ENCODE results near the gene SERHL2. TPM values are rescaled to one million over a fixed set of nuclear protein-coding genes. Genes with fewer than 3 reads are reported as not detected.
A peak's percentile ranks its signal among the peaks of the same experiment; 100 is the strongest.
"Not testable (repeated sequence)": the region's sequence is repeated elsewhere in the genome, so short reads cannot be mapped to it uniquely, and the experiment has no call there.

Gene SERHL2
- total and polyA plus RNA-seq, 9 donors, result 2.0 to 4.4 (median 2.9) TPM

GRCh38 chr22:42517103-42517502 is 36.7 kb upstream of the SERHL2 start:
- not testable (repeated sequence) for DNase-seq; H3K27ac ChIP-seq (ENCODE audit: low read length); H3K27me3 ChIP-seq (ENCODE audit: control insufficient read depth, insufficient read depth, low read length); H3K4me3 ChIP-seq (ENCODE audit: low read length); H3K9me3 ChIP-seq (replicated peaks; ENCODE audit: control insufficient read depth, low read depth, low read length)
- no CpG with 5 or more reads among the region's 7 CpGs for WGBS (ENCODE audit: insufficient coverage)
- Histone ChIP-seq H3K4me1 (ENCODE audit: control insufficient read depth, insufficient read depth, low read length) (peaks cover 12% of the 10 kb centered on the region), H3K36me3 (ENCODE audit: control insufficient read depth, insufficient read depth, low read length) (peaks cover 27% of the 10 kb centered on the region)

GRCh38 chr22:42518638-42519524 is 34.9 kb upstream of the SERHL2 start:
- H3K4me3 ChIP-seq (ENCODE audit: low read length), result peak overlapping the region; percentile 61
- not testable (repeated sequence) for H3K27me3 ChIP-seq (ENCODE audit: control insufficient read depth, insufficient read depth, low read length); H3K27ac ChIP-seq (ENCODE audit: low read length); DNase-seq; H3K4me1 ChIP-seq (ENCODE audit: control insufficient read depth, insufficient read depth, low read length); H3K9me3 ChIP-seq (replicated peaks; ENCODE audit: control insufficient read depth, low read depth, low read length)
- H3K36me3 ChIP-seq (ENCODE audit: control insufficient read depth, insufficient read depth, low read length), result peaks cover 19% of the 10 kb centered on the region
- WGBS (ENCODE audit: insufficient coverage), result 0% methylated on average over 9 of the region's 28 CpGs

- H3K27ac ChIP-seq (ENCODE audit: low read length), result no peak within 1 kb of the TSS
- H3K4me3 ChIP-seq (ENCODE audit: low read length), result peak within 1 kb of the TSS; percentile 61
- peaks cover 8% of the 10 kb centered on the region for H3K4me1 ChIP-seq (ENCODE audit: control insufficient read depth, insufficient read depth, low read length)
- H3K27me3 ChIP-seq (ENCODE audit: control insufficient read depth, insufficient read depth, low read length), result no peaks in the 10 kb centered on the region
- peaks cover 14% of the 10 kb centered on the region for H3K36me3 ChIP-seq (ENCODE audit: control insufficient read depth, insufficient read depth, low read length)
- WGBS (ENCODE audit: insufficient coverage), result 6% methylated on average over 56 of the region's 65 CpGs
- H3K9me3 ChIP-seq (replicated peaks; ENCODE audit: control insufficient read depth, low read depth, low read length), result no peaks in the 10 kb centered on the region
- DNase-seq, result peak; percentile 91
Observed at GRCh38 chr22:42519525-42520401, 34.0 kb upstream of the SERHL2 start, which contains the start of gene RRP7A. Gene RRP7A, minus strand, starts transcription at chr22:42519796. Its CDS starts 10 bp downstream, at chr22:42519786.

- Histone ChIP-seq H3K4me1 (ENCODE audit: control insufficient read depth, insufficient read depth, low read length) (peaks cover 8% of the 10 kb centered on the region), H3K27me3 (ENCODE audit: control insufficient read depth, insufficient read depth, low read length) (no peaks in the 10 kb centered on the region), H3K4me3 (ENCODE audit: low read length) (no peak overlapping the region), H3K27ac (ENCODE audit: low read length) (no peak overlapping the region), H3K36me3 (ENCODE audit: control insufficient read depth, insufficient read depth, low read length) (peaks cover 8% of the 10 kb centered on the region), H3K9me3 (replicated peaks; ENCODE audit: control insufficient read depth, low read depth, low read length) (no peaks in the 10 kb centered on the region)
- DNase-seq, result no peak
- 87% methylated on average over 9 of the region's 9 CpGs for WGBS (ENCODE audit: insufficient coverage)
Observed at GRCh38 chr22:42521228-42521546, 32.6 kb upstream of the SERHL2 start.

GRCh38 chr22:42522546-42522945 is 31.2 kb upstream of the SERHL2 start:
- Histone ChIP-seq H3K4me3 (ENCODE audit: low read length) (no peak overlapping the region), H3K36me3 (ENCODE audit: control insufficient read depth, insufficient read depth, low read length) (peaks cover 4% of the 10 kb centered on the region), H3K9me3 (replicated peaks; ENCODE audit: control insufficient read depth, low read depth, low read length) (no peaks in the 10 kb centered on the region), H3K4me1 (ENCODE audit: control insufficient read depth, insufficient read depth, low read length) (peaks cover 8% of the 10 kb centered on the region), H3K27me3 (ENCODE audit: control insufficient read depth, insufficient read depth, low read length) (peaks cover 2% of the 10 kb centered on the region), H3K27ac (ENCODE audit: low read length) (no peak overlapping the region)
- 92% methylated on average over 15 of the region's 15 CpGs for WGBS (ENCODE audit: insufficient coverage)
- no peak for DNase-seq

GRCh38 chr22:42528591-42529307 is 25.0 kb upstream of the SERHL2 start:
- H3K27me3 ChIP-seq (ENCODE audit: control insufficient read depth, insufficient read depth, low read length), result peaks cover 2% of the 10 kb centered on the region
- H3K4me3 ChIP-seq (ENCODE audit: low read length), result no peak overlapping the region
- no peaks in the 10 kb centered on the region for H3K4me1 ChIP-seq (ENCODE audit: control insufficient read depth, insufficient read depth, low read length)
- no peaks in the 10 kb centered on the region for H3K9me3 ChIP-seq (replicated peaks; ENCODE audit: control insufficient read depth, low read depth, low read length)
- DNase-seq, result no peak
- H3K36me3 ChIP-seq (ENCODE audit: control insufficient read depth, insufficient read depth, low read length), result no peaks in the 10 kb centered on the region
- WGBS (ENCODE audit: insufficient coverage), result 81% methylated on average over 7 of the region's 11 CpGs
- no peak overlapping the region for H3K27ac ChIP-seq (ENCODE audit: low read length)

- not testable (repeated sequence) for H3K4me3 ChIP-seq (ENCODE audit: low read length); H3K36me3 ChIP-seq (ENCODE audit: control insufficient read depth, insufficient read depth, low read length); H3K4me1 ChIP-seq (ENCODE audit: control insufficient read depth, insufficient read depth, low read length); H3K27me3 ChIP-seq (ENCODE audit: control insufficient read depth, insufficient read depth, low read length); H3K27ac ChIP-seq (ENCODE audit: low read length); DNase-seq; H3K9me3 ChIP-seq (replicated peaks; ENCODE audit: control insufficient read depth, low read depth, low read length)
- 85% methylated on average over 3 of the region's 8 CpGs for WGBS (ENCODE audit: insufficient coverage)
Observed at GRCh38 chr22:42529435-42529834, 24.3 kb upstream of the SERHL2 start.

GRCh38 chr22:42531401-42532084 is 22.2 kb upstream of the SERHL2 start:
- not testable (repeated sequence) for DNase-seq; H3K27ac ChIP-seq (ENCODE audit: low read length); H3K4me1 ChIP-seq (ENCODE audit: control insufficient read depth, insufficient read depth, low read length); H3K27me3 ChIP-seq (ENCODE audit: control insufficient read depth, insufficient read depth, low read length); H3K9me3 ChIP-seq (replicated peaks; ENCODE audit: control insufficient read depth, low read depth, low read length); H3K36me3 ChIP-seq (ENCODE audit: control insufficient read depth, insufficient read depth, low read length); H3K4me3 ChIP-seq (ENCODE audit: low read length)
- WGBS (ENCODE audit: insufficient coverage), result 86% methylated on average over 21 of the region's 24 CpGs

GRCh38 chr22:42533638-42533977 is 20.1 kb upstream of the SERHL2 start:
- Histone ChIP-seq H3K27me3 (ENCODE audit: control insufficient read depth, insufficient read depth, low read length) (no peaks in the 10 kb centered on the region), H3K4me3 (ENCODE audit: low read length) (no peak overlapping the region), H3K27ac (ENCODE audit: low read length) (no peak overlapping the region), H3K4me1 (ENCODE audit: control insufficient read depth, insufficient read depth, low read length) (no peaks in the 10 kb centered on the region), H3K9me3 (replicated peaks; ENCODE audit: control insufficient read depth, low read depth, low read length) (no peaks in the 10 kb centered on the region), H3K36me3 (ENCODE audit: control insufficient read depth, insufficient read depth, low read length) (no peaks in the 10 kb centered on the region)
- WGBS (ENCODE audit: insufficient coverage), result 86% methylated on average over 8 of the region's 8 CpGs
- no peak for DNase-seq
